B cell (primary cell): ENCODE measurements around the gene SYNRG. TPM values are rescaled to one million over a fixed set of nuclear protein-coding genes. Genes with fewer than 3 reads are reported as not detected.

Source experiments
- ATAC-seq: fragments of 200-7000 bp; cut with Tn5 transposase; one replicate; pipeline ENCODE4 v1.10.0; 2021; ENCODE audit warnings: low read depth, mild to moderate bottlenecking, moderate number of reproducible peaks, moderate library complexity
- CTCF ChIA-PET: fragments of 350-600 bp; sonication (Branson Sonifier 250); formaldehyde crosslinking; loops from one replicate; lab custom pipeline; 2021; ENCODE audit warnings: antibody characterized with exemption, inconsistent platforms; lab: Charles Lee
- POLR2A ChIA-PET: fragments of 350-600 bp; sonication (Branson Sonifier 250); formaldehyde crosslinking; loops from one replicate; lab custom pipeline; 2021; ENCODE audit warnings: antibody characterized with exemption; lab: Charles Lee
- DNase-seq: peaks from one replicate; pipeline ENCODE4 v3.0.0; 2013
- H2AFZ ChIP-seq: 2 replicates; pipeline ENCODE4 v1.6.1; 2012; ENCODE audit warnings: mild to moderate bottlenecking, low read depth, low read length; ENCODE audit not compliant: insufficient read depth, poor library complexity, severe bottlenecking
- H3K27ac ChIP-seq, 2 donors: 1 replicate in 1 of 2; 2 replicates in 1 of 2; pipeline ENCODE4 v1.5.1; 2012 to 2013; ENCODE audit warnings: low read length in 2 of 2, mild to moderate bottlenecking in 2 of 2, moderate library complexity in 1 of 2
- H3K27me3 ChIP-seq, 4 experiments: fragments of 200-600 bp in 1 of 4; sonication (generic) in 1 of 4; replicated peaks in 1 of 4; 1 replicate in 2 of 4; 2 replicates in 2 of 4; pipeline versions ENCODE4 v1.6.1 to v1.7.0; 2013 to 2016; ENCODE audit warnings: low read length in 3 of 4, mild to moderate bottlenecking in 2 of 4, mixed read lengths in 1 of 4, moderate library complexity in 1 of 4; ENCODE audit not compliant: insufficient read depth in 4 of 4, control insufficient read depth in 3 of 4; ENCODE audit errors: control extremely low read depth in 1 of 4
- H3K36me3 ChIP-seq, 2 experiments: replicated peaks in 1 of 2; 1 replicate in 1 of 2; 2 replicates in 1 of 2; pipeline versions ENCODE4 v1.6.1 to v1.7.1; 2013; ENCODE audit warnings: low read length in 1 of 2; ENCODE audit not compliant: insufficient read depth in 2 of 2, control insufficient read depth in 1 of 2; ENCODE audit errors: control extremely low read depth in 1 of 2, extremely low read depth in 1 of 2
- H3K4me1 ChIP-seq, 2 donors: fragments of 200-600 bp in 1 of 2; sonication (generic) in 1 of 2; 1 replicate in 1 of 2; 2 replicates in 1 of 2; pipeline versions ENCODE4 v1.5.1 to v1.6.1; 2013 to 2017; ENCODE audit warnings: low read length in 2 of 2; ENCODE audit not compliant: control insufficient read depth in 2 of 2, insufficient read depth in 2 of 2
- H3K4me2 ChIP-seq: replicated peaks from 2 replicates; pipeline ENCODE3; 2012; ENCODE audit warnings: mild to moderate bottlenecking, low read depth, low read length; ENCODE audit not compliant: poor library complexity, severe bottlenecking
- H3K4me3 ChIP-seq, 5 experiments: fragments of 200-600 bp in 1 of 5; sonication (generic) in 1 of 5; 1 replicate in 3 of 5; 2 replicates in 2 of 5; pipeline versions ENCODE4 v1.5.1 to v1.7.0; 2011 to 2016; ENCODE audit warnings: low read length in 4 of 5, mild to moderate bottlenecking in 4 of 5, low read depth in 2 of 5, control low read depth in 1 of 5, moderate library complexity in 1 of 5; ENCODE audit not compliant: insufficient read depth in 1 of 5; ENCODE audit errors: control extremely low read depth in 1 of 5, extremely low read depth in 1 of 5
- H3K79me2 ChIP-seq: fragments of 200-600 bp; sonication (generic); one replicate; pipeline ENCODE4 v1.6.0; 2016; ENCODE audit warnings: low read length; ENCODE audit not compliant: control insufficient read depth, insufficient read depth
- H3K9ac ChIP-seq: fragments of 200-600 bp; sonication (generic); 2 replicates; pipeline ENCODE4 v1.6.1; 2017; ENCODE audit warnings: mild to moderate bottlenecking, low read length, moderate library complexity
- H3K9me3 ChIP-seq, 3 donors: one replicate each; pipeline versions ENCODE4 v1.6.1 to v1.7.1; 2013; ENCODE audit warnings: low read length in 2 of 3; ENCODE audit not compliant: control insufficient read depth in 2 of 3, insufficient read depth in 1 of 3; ENCODE audit errors: control extremely low read depth in 1 of 3
- H4K20me1 ChIP-seq: 2 replicates; pipeline ENCODE4 v1.6.0; 2012; ENCODE audit warnings: mild to moderate bottlenecking, low read length; ENCODE audit not compliant: insufficient read depth, control insufficient read depth, poor library complexity, severe bottlenecking
- H3K27ac Mint-ChIP-seq: one replicate; pipeline ENCODE4 v1.8.0; 2021; ENCODE audit warnings: mixed read lengths
- H3K27me3 Mint-ChIP-seq: one replicate; pipeline ENCODE4 v1.8.0; 2021; ENCODE audit warnings: mixed read lengths
- H3K4me1 Mint-ChIP-seq: one replicate; pipeline ENCODE4 v1.8.0; 2021; ENCODE audit warnings: mixed read lengths
- H3K4me3 Mint-ChIP-seq: one replicate; pipeline ENCODE4 v1.8.0; 2021; ENCODE audit warnings: mixed read lengths
- H3K9me3 Mint-ChIP-seq: one replicate; pipeline ENCODE4 v1.8.0; 2022; ENCODE audit warnings: mixed read lengths; ENCODE audit not compliant: insufficient read depth
- CTCF ChIP-seq: fragments of 200-600 bp; IDR thresholded peaks from one replicate; pipeline ENCODE4 v1.8.0; 2022; ENCODE audit warnings: antibody characterized with exemption, mild to moderate bottlenecking
- EZH2 ChIP-seq: IDR thresholded peaks from 2 replicates; pipeline ENCODE4 v1.6.1; 2012; ENCODE audit warnings: borderline replicate concordance, low read depth, mild to moderate bottlenecking, moderate library complexity, low read length; ENCODE audit not compliant: insufficient read depth, poor library complexity, severe bottlenecking
- WGBS: methylation state at CpG from one replicate; pipeline ENCODE4 v1.1.5; 2013; ENCODE audit warnings: missing lambda C conversion rate; ENCODE audit not compliant: insufficient coverage; 5-methylcytosine and 5-hydroxymethylcytosine counted together
- intact Hi-C: fragments of 100-400 bp; cut with micrococcal nuclease; formaldehyde crosslinking; loops from one replicate; pipeline ENCODE4 v1.10.0; 2022
- polyA plus RNA-seq: library from polyadenylated mRNA; depleted of rRNA; stranded (reverse); fragments of >200 nt; gene quantifications from 2 replicates; pipeline ENCODE4 v1.2.3, GENCODE V29; 2012
- total RNA-seq, 2 donors: library from RNA; stranded (reverse); fragments of 120-200 nt in 1 of 2; gene quantifications; 1 replicate in 1 of 2; 2 replicates in 1 of 2; pipeline versions ENCODE4 v1.2.3 to v1.2.4, GENCODE V29; 2013 to 2022

The SYNRG gene
- total and polyA plus RNA-seq, 2 donors (not counting 1 experiment from before 2014, with no cell fraction given) = 31.8 to 113 TPM

DNA sequence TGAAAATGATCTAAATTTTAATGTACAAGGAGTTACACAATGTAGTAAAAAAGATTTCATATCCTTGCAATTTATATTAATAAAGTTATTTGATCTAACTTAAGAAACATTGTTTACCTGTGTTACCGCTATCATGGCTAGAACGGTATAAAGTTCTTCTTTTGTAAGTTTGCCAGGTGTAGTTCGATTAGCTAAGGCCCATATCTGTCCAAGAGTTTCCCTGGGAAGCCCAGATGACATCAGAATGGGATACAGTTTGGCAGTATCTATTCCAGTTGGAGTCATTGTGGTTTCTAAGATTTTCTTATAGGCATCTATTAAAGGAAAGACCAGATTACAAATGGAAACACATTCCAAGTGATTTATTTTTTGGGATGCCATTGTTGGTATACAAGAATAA lies 37.5 kb downstream of the SYNRG start:
- Histone ChIP-seq H3K4me2 (no peak overlapping the region), H3K9ac (no peak overlapping the region), H4K20me1 (no peaks in the 10 kb centered on the region), H2AFZ (no peak overlapping the region), H3K4me3 (no peak overlapping the region), H3K4me1 (no peaks in the 10 kb centered on the region), H3K36me3 (peaks cover 39 to 82% of the 10 kb centered on the region in 2 experiments), H3K9me3 (peaks cover 0 to 4% (median 0%) of the 10 kb centered on the region in 3 donors), H3K79me2 (peaks cover 18% of the 10 kb centered on the region), H3K27ac (no peak overlapping the region), H3K27me3 (no peaks in the 10 kb centered on the region)
- Mint-ChIP-seq H3K9me3 (peaks cover 9% of the 10 kb centered on the region), H3K4me1 (peaks cover 4% of the 10 kb centered on the region), H3K27me3 (no peaks in the 10 kb centered on the region), H3K27ac (no peak overlapping the region), H3K4me3 (no peak overlapping the region)
- WGBS = 100% methylated on average over 3 of the region's 3 CpGs
- intact Hi-C loops = no loop called here
- ATAC-seq (no peak), DNase-seq (no peak)
- CTCF ChIA-PET = no interaction called here
- POLR2A ChIA-PET = no interaction called here
- no peak for TF ChIP-seq CTCF
- TF ChIP-seq EZH2 = no peak

GRCh38 chr17:37570527-37571093 lies 38.6 kb downstream of the SYNRG start:
- Histone ChIP-seq H2AFZ (no peak overlapping the region), H3K27ac (no peak overlapping the region), H3K36me3 (peaks cover 35 to 81% of the 10 kb centered on the region in 2 experiments), H3K4me2 (no peak overlapping the region), H4K20me1 (no peaks in the 10 kb centered on the region), H3K9me3 (peaks cover 0 to 5% (median 0%) of the 10 kb centered on the region in 3 donors), H3K27me3 (no peaks in the 10 kb centered on the region), H3K4me3 (no peak overlapping the region), H3K79me2 (peaks cover 18% of the 10 kb centered on the region), H3K9ac (no peak overlapping the region), H3K4me1 (no peaks in the 10 kb centered on the region)
- ChIA-PET POLR2A (interaction anchor here (0.7 kb wide), 1 partner anchor 189 kb away, joined by 10 read pairs; no protein-coding TSS in a partner anchor), CTCF (interaction anchor here (0.8 to 2.3 kb wide), 2 partner anchors 38 to 197 kb away, joined by 3 to 7 read pairs; partner anchors contain the start of gene SYNRG)
- 97% methylated on average over 4 of the region's 8 CpGs for WGBS
- TF ChIP-seq CTCF = peak; percentile 16
- TF ChIP-seq EZH2 = no peak
- Mint-ChIP-seq H3K27me3 (no peaks in the 10 kb centered on the region), H3K4me1 (peaks cover 4% of the 10 kb centered on the region), H3K27ac (no peak overlapping the region), H3K9me3 (peaks cover 9% of the 10 kb centered on the region), H3K4me3 (no peak overlapping the region)
- ATAC-seq (peak; percentile 41), DNase-seq (peak; percentile 18)
- intact Hi-C loops = no loop called here
